ENCODE measurements around the gene ERICH4.
"Not testable (repeated sequence)": the region's sequence is repeated elsewhere in the genome, so short reads cannot be mapped to it uniquely, and the experiment has no call there.

The ERICH4 gene

GRCh38 chr19:41478875-41479756, 36.2 kb downstream of the ERICH4 start:
- DNase-seq (ENCODE audit: low read depth) = no peak

GRCh38 chr19:41479757-41480191, 36.8 kb downstream of the ERICH4 start:
- no peak for DNase-seq (ENCODE audit: low read depth)

GRCh38 chr19:41480336-41480735, 37.4 kb downstream of the ERICH4 start:
- DNase-seq (ENCODE audit: low read depth) = no peak

- no peak for DNase-seq (ENCODE audit: low read depth)
These were observed 41.9 kb downstream of the ERICH4 start for GRCh38 chr19:41484822-41485221.

- not testable (repeated sequence) for DNase-seq (ENCODE audit: low read depth)
These were observed 44.0 kb downstream of the ERICH4 start for GRCh38 chr19:41486953-41487352.

GRCh38 chr19:41492843-41493242, 49.9 kb downstream of the ERICH4 start:
- DNase-seq (ENCODE audit: low read depth) = no peak
